ENCODE results near the gene SPRR5.

GRCh38 chr1:152899883-152900282, 47.1 kb upstream of the SPRR5 start:
- no peak for TF ChIP-seq CTCF (IDR thresholded peaks at IDR 0.05; ENCODE audit: poor library complexity, severe bottlenecking)
- no peak for TF ChIP-seq POLR2AphosphoS5 (IDR thresholded peaks at IDR 0.05)
- TF ChIP-seq EP300 (conservative IDR thresholded peaks at IDR 0.05; ENCODE audit: poor library complexity, severe bottlenecking), result no peak
- no peak for TF ChIP-seq REST (IDR thresholded peaks at IDR 0.05; ENCODE audit: borderline replicate concordance)

Data from neural cell (in vitro differentiated cells).